Astrocyte (in vitro differentiated cells and primary cell): ENCODE data around the gene PACS2. TPM values are rescaled to one million over a fixed set of nuclear protein-coding genes. Genes with fewer than 3 reads are reported as not detected.

ENCODE experiments used
- DNase-seq: peaks from one replicate; pipeline ENCODE4 v3.0.0-alpha.2; 2010; ENCODE audit warnings: low read depth
- FAIRE-seq: peaks from 2 replicates; lab custom pipeline; 2011; peaks lifted over from hg19 to GRCh38; lab: Jason Lieb, UNC
- H2AFZ ChIP-seq: 2 replicates; pipeline ENCODE4 v1.6.0; 2012; ENCODE audit warnings: low read depth, low read length, inconsistent platforms
- H3K27ac ChIP-seq: 2 replicates; pipeline ENCODE4 v1.5.1; 2011; ENCODE audit warnings: low read depth, low read length, inconsistent platforms
- H3K27me3 ChIP-seq: 2 replicates; pipeline ENCODE4 v1.6.0; 2011; ENCODE audit warnings: low read length, inconsistent platforms; ENCODE audit not compliant: insufficient read depth
- H3K36me3 ChIP-seq: 2 replicates; pipeline ENCODE4 v1.5.1; 2011; ENCODE audit warnings: low read length, inconsistent platforms; ENCODE audit not compliant: insufficient read depth
- H3K4me1 ChIP-seq: 2 replicates; pipeline ENCODE4 v1.5.1; 2011; ENCODE audit warnings: low read length, inconsistent platforms; ENCODE audit not compliant: insufficient read depth
- H3K4me2 ChIP-seq: 2 replicates; pipeline ENCODE4 v1.6.0; 2012; ENCODE audit warnings: low read length, inconsistent platforms
- H3K4me3 ChIP-seq: 2 replicates; pipeline ENCODE4 v1.5.1; 2011; ENCODE audit warnings: low read depth, mild to moderate bottlenecking, low read length, inconsistent platforms; ENCODE audit not compliant: insufficient read depth
- H3K79me2 ChIP-seq: 2 replicates; pipeline ENCODE4 v1.6.0; 2012; ENCODE audit warnings: mild to moderate bottlenecking, low read length, inconsistent platforms; ENCODE audit not compliant: insufficient read depth
- H3K9ac ChIP-seq: 2 replicates; pipeline ENCODE4 v1.6.0; 2012; ENCODE audit warnings: mild to moderate bottlenecking, low read length, inconsistent platforms
- H3K9me3 ChIP-seq: 2 replicates; pipeline ENCODE4 v1.5.1; 2012; ENCODE audit warnings: low read depth, mild to moderate bottlenecking, low read length, inconsistent platforms; ENCODE audit not compliant: insufficient read depth
- H4K20me1 ChIP-seq: 2 replicates; pipeline ENCODE4 v1.6.0; 2012; ENCODE audit warnings: low read length, inconsistent platforms; ENCODE audit not compliant: insufficient read depth
- H3K27ac Mint-ChIP-seq: one replicate; pipeline ENCODE4 v1.8.0; 2021; ENCODE audit warnings: mild to moderate bottlenecking, mixed read lengths; ENCODE audit not compliant: unreplicated experiment
- H3K27me3 Mint-ChIP-seq: one replicate; pipeline ENCODE4 v1.8.0; 2021; ENCODE audit warnings: low read depth, mixed read lengths; ENCODE audit not compliant: unreplicated experiment
- H3K36me3 Mint-ChIP-seq: one replicate; pipeline ENCODE4 v1.8.0; 2021; ENCODE audit warnings: low read depth, mixed read lengths; ENCODE audit not compliant: unreplicated experiment
- H3K4me1 Mint-ChIP-seq: one replicate; pipeline ENCODE4 v1.8.0; 2021; ENCODE audit warnings: low read depth, mixed read lengths; ENCODE audit not compliant: unreplicated experiment
- H3K4me3 Mint-ChIP-seq: one replicate; pipeline ENCODE4 v1.8.0; 2021; ENCODE audit warnings: mild to moderate bottlenecking, moderate library complexity, mixed read lengths; ENCODE audit not compliant: unreplicated experiment
- H3K9me3 Mint-ChIP-seq: one replicate; pipeline ENCODE4 v1.8.0; 2021; ENCODE audit warnings: mild to moderate bottlenecking, mixed read lengths; ENCODE audit not compliant: unreplicated experiment
- EZH2 ChIP-seq: IDR thresholded peaks from 2 replicates; pipeline ENCODE4 v1.6.1; 2012; ENCODE audit warnings: mild to moderate bottlenecking, low read length, inconsistent platforms; ENCODE audit not compliant: insufficient read depth
- total RNA-seq: library from RNA; stranded (reverse); gene quantifications from 2 replicates; pipeline ENCODE4 v1.2.1, GENCODE V29; 2021
- TF ChIP-seq, protein P1 (sequence below): IDR thresholded peaks from 2 replicates; pipeline ENCODE4 v1.5.1; 2011; ENCODE audit warnings: low read depth, mild to moderate bottlenecking, inconsistent platforms, low read length, moderate library complexity; ENCODE audit not compliant: insufficient read depth

PACS2 gene
- total RNA-seq, 1 donor from 2014 or later: 51.0 TPM

DNA sequence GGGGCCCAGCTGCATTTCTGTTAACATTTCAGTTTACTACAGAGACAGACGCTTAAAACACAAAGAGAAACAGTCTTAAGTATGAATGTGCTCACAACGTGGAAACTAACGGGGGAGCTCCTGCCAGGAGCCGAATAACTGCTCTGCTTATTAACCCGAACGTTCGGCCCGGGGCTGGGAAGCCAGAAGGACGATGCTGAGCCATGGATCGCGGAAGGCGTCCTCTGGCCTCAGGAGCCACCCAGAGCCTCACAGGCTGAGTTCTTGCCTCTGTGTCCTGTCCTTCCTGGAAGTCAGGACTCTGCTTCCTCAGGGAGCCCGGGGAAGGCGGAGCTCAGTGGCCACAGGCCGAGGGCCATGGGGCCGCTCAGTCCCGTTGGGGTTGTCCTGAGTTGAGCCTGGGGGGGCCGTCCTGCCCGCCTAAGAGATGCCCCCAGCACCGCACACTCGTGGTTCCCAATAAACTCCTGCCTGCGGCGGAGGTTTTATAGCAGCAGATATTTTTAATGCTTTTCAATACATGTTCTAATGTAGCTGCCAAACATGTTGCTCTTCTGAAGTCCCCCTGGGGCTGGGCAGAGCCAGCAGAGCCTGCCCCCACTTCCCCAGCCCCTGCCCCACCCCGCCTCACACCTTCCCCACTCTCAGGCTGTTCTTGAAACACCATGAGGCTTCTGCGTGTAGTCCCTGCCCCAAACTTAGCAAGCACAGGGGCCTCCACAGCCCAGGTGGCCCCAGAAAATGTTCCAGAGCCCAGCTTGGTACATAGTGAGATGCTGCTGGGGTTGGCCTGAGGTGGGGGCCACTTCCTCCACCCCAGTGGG, 80.4 kb downstream of the PACS2 start:
- H4K20me1 ChIP-seq: no peaks in the 10 kb centered on the region
- peaks cover 4% of the 10 kb centered on the region for H3K9me3 ChIP-seq
- peaks cover 13% of the 10 kb centered on the region for H3K79me2 ChIP-seq
- Mint-ChIP-seq H3K27me3 (no peaks in the 10 kb centered on the region), H3K36me3 (peaks cover 7% of the 10 kb centered on the region), H3K4me3 (no peak overlapping the region), H3K9me3 (no peaks in the 10 kb centered on the region), H3K4me1 (no peaks in the 10 kb centered on the region), H3K27ac (no peak overlapping the region)
- DNase-seq (no peak), FAIRE-seq (no peak)
- H2AFZ ChIP-seq: no peak overlapping the region
- H3K4me1 ChIP-seq: peaks cover 11% of the 10 kb centered on the region
- TF ChIP-seq, protein P1, sequence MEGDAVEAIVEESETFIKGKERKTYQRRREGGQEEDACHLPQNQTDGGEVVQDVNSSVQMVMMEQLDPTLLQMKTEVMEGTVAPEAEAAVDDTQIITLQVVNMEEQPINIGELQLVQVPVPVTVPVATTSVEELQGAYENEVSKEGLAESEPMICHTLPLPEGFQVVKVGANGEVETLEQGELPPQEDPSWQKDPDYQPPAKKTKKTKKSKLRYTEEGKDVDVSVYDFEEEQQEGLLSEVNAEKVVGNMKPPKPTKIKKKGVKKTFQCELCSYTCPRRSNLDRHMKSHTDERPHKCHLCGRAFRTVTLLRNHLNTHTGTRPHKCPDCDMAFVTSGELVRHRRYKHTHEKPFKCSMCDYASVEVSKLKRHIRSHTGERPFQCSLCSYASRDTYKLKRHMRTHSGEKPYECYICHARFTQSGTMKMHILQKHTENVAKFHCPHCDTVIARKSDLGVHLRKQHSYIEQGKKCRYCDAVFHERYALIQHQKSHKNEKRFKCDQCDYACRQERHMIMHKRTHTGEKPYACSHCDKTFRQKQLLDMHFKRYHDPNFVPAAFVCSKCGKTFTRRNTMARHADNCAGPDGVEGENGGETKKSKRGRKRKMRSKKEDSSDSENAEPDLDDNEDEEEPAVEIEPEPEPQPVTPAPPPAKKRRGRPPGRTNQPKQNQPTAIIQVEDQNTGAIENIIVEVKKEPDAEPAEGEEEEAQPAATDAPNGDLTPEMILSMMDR: no peak
- no peak for TF ChIP-seq EZH2
- H3K27ac ChIP-seq: no peak overlapping the region
- H3K27me3 ChIP-seq: no peaks in the 10 kb centered on the region
- H3K4me3 ChIP-seq: no peak overlapping the region
- H3K36me3 ChIP-seq: no peaks in the 10 kb centered on the region
- no peak overlapping the region for H3K9ac ChIP-seq
- no peak overlapping the region for H3K4me2 ChIP-seq

DNA sequence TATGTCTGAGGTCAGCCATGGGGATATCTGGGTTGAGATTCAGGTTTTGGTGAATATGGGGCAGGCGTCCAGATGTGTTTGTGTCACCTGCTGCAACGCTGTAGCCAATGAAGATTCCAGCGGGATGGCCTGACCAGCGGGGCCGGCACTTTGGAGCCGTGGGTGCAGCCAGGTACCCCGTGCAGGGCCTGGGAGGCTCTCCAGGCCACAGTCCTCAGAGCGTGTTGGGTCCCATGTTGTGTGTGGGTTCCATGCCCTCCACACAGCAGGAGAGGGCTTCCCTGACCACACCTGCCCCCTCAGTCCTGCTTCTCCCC, 80.9 kb downstream of the PACS2 start:
- TF ChIP-seq, protein P1: no peak
- no peak for TF ChIP-seq EZH2
- Histone ChIP-seq H3K36me3 (no peaks in the 10 kb centered on the region), H3K9me3 (peaks cover 4% of the 10 kb centered on the region), H4K20me1 (no peaks in the 10 kb centered on the region), H3K79me2 (peaks cover 14% of the 10 kb centered on the region), H3K9ac (no peak overlapping the region), H3K27me3 (no peaks in the 10 kb centered on the region), H3K4me2 (no peak overlapping the region), H3K4me3 (no peak overlapping the region), H3K4me1 (peaks cover 11% of the 10 kb centered on the region), H2AFZ (no peak overlapping the region), H3K27ac (no peak overlapping the region)
- Mint-ChIP-seq H3K4me3 (no peak overlapping the region), H3K9me3 (peaks cover 5% of the 10 kb centered on the region), H3K4me1 (peaks cover 3% of the 10 kb centered on the region), H3K27ac (no peak overlapping the region), H3K36me3 (peaks cover 11% of the 10 kb centered on the region), H3K27me3 (no peaks in the 10 kb centered on the region)
- FAIRE-seq: no peak
- no peak for DNase-seq

DNA sequence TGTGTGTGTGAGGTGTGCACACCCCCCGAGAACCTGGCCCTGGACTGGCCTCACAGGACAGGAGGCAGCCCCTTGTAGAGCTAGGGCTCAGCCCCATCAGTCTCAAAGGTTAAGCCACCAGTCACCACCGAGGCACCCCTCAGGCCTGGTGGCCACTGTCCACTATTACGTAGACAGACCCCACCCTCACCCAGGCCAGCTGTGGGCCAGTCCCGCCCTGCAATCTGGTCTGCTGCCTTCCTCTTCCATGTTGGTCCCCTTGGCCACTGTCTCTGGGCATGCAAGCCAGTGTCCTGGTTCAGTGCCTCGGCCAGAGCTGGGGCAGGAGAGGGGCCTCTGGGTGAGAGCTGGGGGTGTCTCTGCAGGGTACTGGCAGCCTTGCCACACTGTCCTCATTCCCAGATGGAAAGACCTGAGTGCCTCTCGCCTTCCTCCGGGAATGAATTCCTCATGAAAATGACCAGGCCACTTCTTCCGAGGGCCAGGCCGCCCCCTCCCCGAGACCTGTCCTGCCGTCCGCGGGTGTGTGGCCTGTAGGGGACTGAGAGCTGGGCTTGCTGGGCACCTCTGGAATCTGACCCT, 82.9 kb downstream of the PACS2 start:
- Mint-ChIP-seq H3K4me3 (peak overlapping the region; percentile 71), H3K27me3 (no peaks in the 10 kb centered on the region), H3K36me3 (peaks cover 24% of the 10 kb centered on the region), H3K9me3 (peaks cover 13% of the 10 kb centered on the region), H3K27ac (peak overlapping the region; percentile 91), H3K4me1 (peaks cover 4% of the 10 kb centered on the region)
- peak overlapping the region; percentile 86 for H2AFZ ChIP-seq
- no peaks in the 10 kb centered on the region for H4K20me1 ChIP-seq
- H3K79me2 ChIP-seq: peaks cover 14% of the 10 kb centered on the region
- no peaks in the 10 kb centered on the region for H3K36me3 ChIP-seq
- no peak overlapping the region for H3K27ac ChIP-seq
- no peak for TF ChIP-seq EZH2
- TF ChIP-seq, protein P1: no peak
- DNase-seq (no peak), FAIRE-seq (no peak)
- H3K27me3 ChIP-seq: no peaks in the 10 kb centered on the region
- peak overlapping the region; percentile 97 for H3K4me2 ChIP-seq
- H3K9me3 ChIP-seq: peaks cover 4% of the 10 kb centered on the region
- peak overlapping the region; percentile 84 for H3K9ac ChIP-seq
- H3K4me3 ChIP-seq: no peak overlapping the region
- peaks cover 11% of the 10 kb centered on the region for H3K4me1 ChIP-seq
